CD4-positive, alpha-beta memory T cell (primary cell): ENCODE results near the gene KRTAP2-2. TPM values are rescaled to one million over a fixed set of nuclear protein-coding genes. Genes with fewer than 3 reads are reported as not detected.

Experiments used
- CTCF ChIA-PET: fragments of 350-600 bp; sonication (Branson Sonifier 250); formaldehyde crosslinking; loops from one replicate; lab custom pipeline; 2021; ENCODE audit warnings: inconsistent platforms; ENCODE audit not compliant: partially characterized antibody; lab: Charles Lee
- POLR2A ChIA-PET: fragments of 350-600 bp; sonication (Branson Sonifier 250); formaldehyde crosslinking; loops from one replicate; lab custom pipeline; 2021; ENCODE audit not compliant: partially characterized antibody; lab: Charles Lee
- DNase-seq, 5 donors: peaks; one replicate each; pipeline versions ENCODE4 v3.0.0 to v3.0.0-alpha.2; 2020 to 2022; ENCODE audit warnings: mixed read lengths in 1 of 5
- H3K27ac ChIP-seq: one replicate; pipeline ENCODE4 v1.7.0; 2013; ENCODE audit warnings: low read depth, low read length
- H3K27me3 ChIP-seq: 2 replicates; pipeline ENCODE4 v1.7.0; 2013; ENCODE audit warnings: mild to moderate bottlenecking, low read length, moderate library complexity; ENCODE audit not compliant: insufficient read depth
- H3K36me3 ChIP-seq: 2 replicates; pipeline ENCODE4 v1.7.0; 2013; ENCODE audit warnings: mild to moderate bottlenecking, low read length, moderate library complexity; ENCODE audit not compliant: insufficient read depth
- H3K4me1 ChIP-seq: 2 replicates; pipeline ENCODE4 v1.7.0; 2013; ENCODE audit warnings: mild to moderate bottlenecking, low read length, moderate library complexity; ENCODE audit not compliant: insufficient read depth
- H3K4me3 ChIP-seq, 2 donors: one replicate each; pipeline ENCODE4 v1.7.0; 2013; ENCODE audit warnings: low read length in 2 of 2, mild to moderate bottlenecking in 1 of 2
- H3K9me3 ChIP-seq, 2 donors: one replicate each; pipeline ENCODE4 v1.7.0; 2013; ENCODE audit warnings: low read length in 2 of 2, control low read depth in 1 of 2; ENCODE audit not compliant: control insufficient read depth in 1 of 2
- H3K27ac Mint-ChIP-seq, 7 donors: one replicate each; pipeline ENCODE4 v1.8.0; 2020 to 2021; ENCODE audit warnings: mixed read lengths in 7 of 7, mild to moderate bottlenecking in 6 of 7, inconsistent platforms in 3 of 7, moderate library complexity in 3 of 7
- H3K27me3 Mint-ChIP-seq, 2 donors: one replicate each; pipeline ENCODE4 v1.8.0; 2020 to 2021; ENCODE audit warnings: mixed read lengths in 2 of 2
- H3K36me3 Mint-ChIP-seq, 2 donors: one replicate each; pipeline ENCODE4 v1.8.0; 2020 to 2021; ENCODE audit warnings: mixed read lengths in 2 of 2, inconsistent platforms in 1 of 2, mild to moderate bottlenecking in 1 of 2
- H3K4me1 Mint-ChIP-seq, 4 donors: one replicate each; pipeline ENCODE4 v1.8.0; 2020 to 2021; ENCODE audit warnings: mixed read lengths in 4 of 4, mild to moderate bottlenecking in 1 of 4
- H3K4me3 Mint-ChIP-seq, 8 donors: one replicate each; pipeline ENCODE4 v1.8.0; 2020 to 2021; ENCODE audit warnings: mixed read lengths in 8 of 8, mild to moderate bottlenecking in 7 of 8, moderate library complexity in 6 of 8, inconsistent platforms in 3 of 8
- H3K9me3 Mint-ChIP-seq, 8 donors: one replicate each; pipeline ENCODE4 v1.8.0; 2020 to 2021; ENCODE audit warnings: mixed read lengths in 8 of 8, mild to moderate bottlenecking in 5 of 8, inconsistent platforms in 3 of 8, moderate library complexity in 1 of 8
- intact Hi-C: fragments of 100-400 bp; cut with micrococcal nuclease; formaldehyde crosslinking; loops from one replicate; pipeline ENCODE4 v1.15.1; 2023
- polyA plus RNA-seq, 2 donors: library from polyadenylated mRNA; unstranded; fragments of 300-500 nt; fragmentation: Illumina TruSeq; gene quantifications; one replicate each; pipeline ENCODE4 v1.2.3, GENCODE V29; 2021
- total RNA-seq, 2 experiments: library from RNA; stranded (reverse); gene quantifications; one replicate each; pipeline ENCODE4 v1.2.3, GENCODE V29; 2021

Gene KRTAP2-2
- total and polyA plus RNA-seq, 4 experiments from 2014 or later, result not detected

- H3K27me3 Mint-ChIP-seq, result peaks cover under 1 to 4% of the 10 kb centered on the region in 2 donors
- no peaks in the 10 kb centered on the region for H3K4me1 Mint-ChIP-seq
- intact Hi-C loops, result no loop called here
- Histone ChIP-seq H3K4me1 (no peaks in the 10 kb centered on the region), H3K27ac (no peak overlapping the region), H3K9me3 (no peaks in the 10 kb centered on the region), H3K36me3 (no peaks in the 10 kb centered on the region), H3K27me3 (no peaks in the 10 kb centered on the region), H3K4me3 (no peak overlapping the region)
- H3K4me3 Mint-ChIP-seq, result no peak overlapping the region
- ChIA-PET POLR2A (no interaction called here), CTCF (no interaction called here)
- H3K9me3 Mint-ChIP-seq, result no peaks in the 10 kb centered on the region
- H3K27ac Mint-ChIP-seq, result no peak overlapping the region
- DNase-seq, result no peak
- H3K36me3 Mint-ChIP-seq, result no peaks in the 10 kb centered on the region
Observed at GRCh38 chr17:41009936-41010335, 45.1 kb downstream of the KRTAP2-2 start.

GRCh38 chr17:41009301-41009760 is 45.7 kb downstream of the KRTAP2-2 start:
- H3K27me3 ChIP-seq, result no peaks in the 10 kb centered on the region
- ChIA-PET POLR2A (no interaction called here), CTCF (no interaction called here)
- Mint-ChIP-seq H3K9me3 (no peaks in the 10 kb centered on the region), H3K36me3 (no peaks in the 10 kb centered on the region), H3K27ac (no peak overlapping the region), H3K4me1 (no peaks in the 10 kb centered on the region), H3K27me3 (peaks cover 2 to 4% of the 10 kb centered on the region in 2 donors), H3K4me3 (no peak overlapping the region)
- intact Hi-C loops, result no loop called here
- no peak overlapping the region for H3K27ac ChIP-seq
- H3K4me1 ChIP-seq, result no peaks in the 10 kb centered on the region
- no peaks in the 10 kb centered on the region for H3K36me3 ChIP-seq
- no peak overlapping the region for H3K4me3 ChIP-seq
- DNase-seq, result no peak
- H3K9me3 ChIP-seq, result no peaks in the 10 kb centered on the region

- intact Hi-C loops, result no loop called here
- Mint-ChIP-seq H3K4me1 (no peaks in the 10 kb centered on the region), H3K4me3 (no peak within 1 kb of the TSS), H3K9me3 (no peaks in the 10 kb centered on the region), H3K36me3 (no peaks in the 10 kb centered on the region), H3K27ac (no peak within 1 kb of the TSS), H3K27me3 (peaks cover 5 to 6% of the 10 kb centered on the region in 2 donors)
- DNase-seq, result no peak
- H3K36me3 ChIP-seq, result no peaks in the 10 kb centered on the region
- POLR2A ChIA-PET, result no interaction called here
- no peak within 1 kb of the TSS for H3K4me3 ChIP-seq
- no peaks in the 10 kb centered on the region for H3K27me3 ChIP-seq
- no peaks in the 10 kb centered on the region for H3K4me1 ChIP-seq
- H3K9me3 ChIP-seq, result no peaks in the 10 kb centered on the region
- CTCF ChIA-PET, result no interaction called here
- H3K27ac ChIP-seq, result no peak within 1 kb of the TSS
Observed at GRCh38 chr17:41008811-41009210, 46.2 kb downstream of the KRTAP2-2 start, which contains the start of gene KRTAP3-1. KRTAP3-1 (minus strand) TSS chr17:41009128; CDS start chr17:41009074, 54 bp downstream.

Other genes starting within 250 kb of the KRTAP2-2 start
Only the 30 nearest of the 37 such genes appear.
- gene KRT20, start 170.0 kb downstream of the KRTAP2-2 start, total RNA-seq, result not detected
- gene KRT20, start 170.0 kb downstream of the KRTAP2-2 start, polyA plus RNA-seq, result not detected
- not detected for gene KRT23, start 117.6 kb downstream of the KRTAP2-2 start, total RNA-seq
- under 1 TPM in 1 of 2 donors, not detected in 1; 0.15 TPM for gene KRT23, start 117.6 kb downstream of the KRTAP2-2 start, polyA plus RNA-seq
- gene KRT39, start 88.3 kb downstream of the KRTAP2-2 start, total RNA-seq, result not detected
- not detected for gene KRT39, start 88.3 kb downstream of the KRTAP2-2 start, polyA plus RNA-seq
- gene KRT40, start 70.9 kb downstream of the KRTAP2-2 start, total RNA-seq, result not detected
- gene KRT40, start 70.9 kb downstream of the KRTAP2-2 start, polyA plus RNA-seq, result not detected
- not detected for gene KRTAP3-3, start 61.1 kb downstream of the KRTAP2-2 start, total RNA-seq
- not detected for gene KRTAP3-3, start 61.1 kb downstream of the KRTAP2-2 start, polyA plus RNA-seq
- not detected for gene KRTAP3-2, start 55.3 kb downstream of the KRTAP2-2 start, total RNA-seq
- not detected for gene KRTAP3-2, start 55.3 kb downstream of the KRTAP2-2 start, polyA plus RNA-seq
- not detected for gene KRTAP3-1, start 46.1 kb downstream of the KRTAP2-2 start, total RNA-seq
- not detected for gene KRTAP3-1, start 46.1 kb downstream of the KRTAP2-2 start, polyA plus RNA-seq
- gene KRTAP1-5, start 28.0 kb downstream of the KRTAP2-2 start, total RNA-seq, result not detected
- gene KRTAP1-5, start 28.0 kb downstream of the KRTAP2-2 start, polyA plus RNA-seq, result not detected
- not detected for gene KRTAP1-4, start 25.0 kb downstream of the KRTAP2-2 start, total RNA-seq
- not detected for gene KRTAP1-4, start 25.0 kb downstream of the KRTAP2-2 start, polyA plus RNA-seq
- gene KRTAP1-3, start 20.4 kb downstream of the KRTAP2-2 start, total RNA-seq, result not detected
- not detected for gene KRTAP1-3, start 20.4 kb downstream of the KRTAP2-2 start, polyA plus RNA-seq
- not detected for gene KRTAP1-1, start 13.8 kb downstream of the KRTAP2-2 start, total RNA-seq
- not detected for gene KRTAP1-1, start 13.8 kb downstream of the KRTAP2-2 start, polyA plus RNA-seq
- not detected for gene KRTAP2-1, start 7.9 kb downstream of the KRTAP2-2 start, total RNA-seq
- gene KRTAP2-1, start 7.9 kb downstream of the KRTAP2-2 start, polyA plus RNA-seq, result not detected
- not detected for gene KRTAP2-3, start 4.9 kb upstream of the KRTAP2-2 start, total RNA-seq
- not detected for gene KRTAP2-3, start 4.9 kb upstream of the KRTAP2-2 start, polyA plus RNA-seq
- not detected for gene KRTAP2-4, start 10.6 kb upstream of the KRTAP2-2 start, total RNA-seq
- gene KRTAP2-4, start 10.6 kb upstream of the KRTAP2-2 start, polyA plus RNA-seq, result not detected
- not detected for gene KRTAP4-7, start 28.9 kb upstream of the KRTAP2-2 start, total RNA-seq
- not detected for gene KRTAP4-7, start 28.9 kb upstream of the KRTAP2-2 start, polyA plus RNA-seq
- gene KRTAP4-8, start 42.9 kb upstream of the KRTAP2-2 start, total RNA-seq, result not detected
- gene KRTAP4-8, start 42.9 kb upstream of the KRTAP2-2 start, polyA plus RNA-seq, result not detected
- not detected for gene KRTAP4-16, start 47.0 kb upstream of the KRTAP2-2 start, total RNA-seq
- gene KRTAP4-16, start 47.0 kb upstream of the KRTAP2-2 start, polyA plus RNA-seq, result not detected
- not detected for gene KRTAP4-9, start 50.2 kb upstream of the KRTAP2-2 start, total RNA-seq
- not detected for gene KRTAP4-9, start 50.2 kb upstream of the KRTAP2-2 start, polyA plus RNA-seq
- not detected for gene KRTAP4-11, start 63.1 kb upstream of the KRTAP2-2 start, total RNA-seq
- not detected for gene KRTAP4-11, start 63.1 kb upstream of the KRTAP2-2 start, polyA plus RNA-seq
- gene KRTAP4-12, start 69.0 kb upstream of the KRTAP2-2 start, total RNA-seq, result not detected
- not detected for gene KRTAP4-12, start 69.0 kb upstream of the KRTAP2-2 start, polyA plus RNA-seq
- not detected for gene KRTAP4-6, start 85.3 kb upstream of the KRTAP2-2 start, total RNA-seq
- under 1 TPM in 1 of 2 donors, not detected in 1; 0.24 TPM for gene KRTAP4-6, start 85.3 kb upstream of the KRTAP2-2 start, polyA plus RNA-seq
- not detected for gene KRTAP4-5, start 94.6 kb upstream of the KRTAP2-2 start, total RNA-seq
- not detected for gene KRTAP4-5, start 94.6 kb upstream of the KRTAP2-2 start, polyA plus RNA-seq
- not detected for gene KRTAP4-4, start 105.5 kb upstream of the KRTAP2-2 start, total RNA-seq
- not detected for gene KRTAP4-4, start 105.5 kb upstream of the KRTAP2-2 start, polyA plus RNA-seq
- gene KRTAP4-3, start 113.0 kb upstream of the KRTAP2-2 start, total RNA-seq, result not detected
- gene KRTAP4-3, start 113.0 kb upstream of the KRTAP2-2 start, polyA plus RNA-seq, result not detected
- not detected for gene KRTAP4-2, start 123.0 kb upstream of the KRTAP2-2 start, total RNA-seq
- gene KRTAP4-2, start 123.0 kb upstream of the KRTAP2-2 start, polyA plus RNA-seq, result not detected
- gene KRTAP4-1, start 129.7 kb upstream of the KRTAP2-2 start, total RNA-seq, result not detected
- gene KRTAP4-1, start 129.7 kb upstream of the KRTAP2-2 start, polyA plus RNA-seq, result not detected
- not detected for gene KRTAP9-1, start 134.7 kb upstream of the KRTAP2-2 start, total RNA-seq
- not detected for gene KRTAP9-1, start 134.7 kb upstream of the KRTAP2-2 start, polyA plus RNA-seq
- not detected for gene KRTAP9-2, start 171.4 kb upstream of the KRTAP2-2 start, total RNA-seq
- gene KRTAP9-2, start 171.4 kb upstream of the KRTAP2-2 start, polyA plus RNA-seq, result not detected
- gene KRTAP9-3, start 177.2 kb upstream of the KRTAP2-2 start, total RNA-seq, result not detected
- gene KRTAP9-3, start 177.2 kb upstream of the KRTAP2-2 start, polyA plus RNA-seq, result not detected
- not detected for gene KRTAP9-8, start 182.8 kb upstream of the KRTAP2-2 start, total RNA-seq
- not detected for gene KRTAP9-8, start 182.8 kb upstream of the KRTAP2-2 start, polyA plus RNA-seq